Hindlimb muscle (tissue), 1 donor: Measurements from ENCODE around the gene ROBO4. TPM values are rescaled to one million over a fixed set of nuclear protein-coding genes. Genes with fewer than 3 reads are reported as not detected.

Experiments used
- DNase-seq: peaks from one replicate; pipeline ENCODE4 v3.0.0-alpha.2; 2013
- polyA plus RNA-seq: library from polyadenylated mRNA; unstranded; fragments of 120-200 nt; gene quantifications from one replicate; pipeline ENCODE4 v1.2.1, GENCODE V29; 2013; ENCODE audit not compliant: insufficient read length

ROBO4 gene
- polyA plus RNA-seq, 1 donor = 43.3 TPM

- no peak for DNase-seq
These were observed 21.3 kb upstream of the ROBO4 start, which contains the start of gene HEPN1 for GRCh38 chr11:124918950-124919349. TSS of gene HEPN1 (plus strand) at chr11:124919250.

GRCh38 chr11:124917115-124917637, 19.5 kb upstream of the ROBO4 start:
- DNase-seq = no peak

GRCh38 chr11:124916370-124916710, 18.7 kb upstream of the ROBO4 start:
- DNase-seq = no peak

GRCh38 chr11:124915541-124916369, 18.1 kb upstream of the ROBO4 start:
- DNase-seq = no peak

- DNase-seq = no peak
These were observed 5.0 kb upstream of the ROBO4 start for GRCh38 chr11:124902616-124903015.

GRCh38 chr11:124900464-124900863, 2.8 kb upstream of the ROBO4 start:
- no peak for DNase-seq

- no peak for DNase-seq
These were observed 1.9 kb upstream of the ROBO4 start for GRCh38 chr11:124899383-124900145.

- DNase-seq = peak; percentile 65
These were observed 1.0 kb upstream of the ROBO4 start for GRCh38 chr11:124898711-124899110.

GRCh38 chr11:124898263-124898680, 607 bp upstream of the ROBO4 start:
- no peak for DNase-seq

- no peak for DNase-seq
These were observed 759 bp downstream of the ROBO4 start for GRCh38 chr11:124896821-124897391.

- DNase-seq = no peak
These were observed 1.5 kb downstream of the ROBO4 start for GRCh38 chr11:124896071-124896750.

- DNase-seq = no peak
These were observed 2.1 kb downstream of the ROBO4 start for GRCh38 chr11:124895471-124895971.

- DNase-seq = no peak
These were observed 2.8 kb downstream of the ROBO4 start for GRCh38 chr11:124894606-124895430.

- DNase-seq = no peak
These were observed 3.8 kb downstream of the ROBO4 start for GRCh38 chr11:124893781-124894401.

GRCh38 chr11:124892750-124893454, 4.8 kb downstream of the ROBO4 start:
- DNase-seq = no peak

- no peak for DNase-seq
These were observed 5.5 kb downstream of the ROBO4 start for GRCh38 chr11:124892146-124892545.

GRCh38 chr11:124891373-124891861, 6.2 kb downstream of the ROBO4 start:
- no peak for DNase-seq

- no peak for DNase-seq
These were observed 6.8 kb downstream of the ROBO4 start for GRCh38 chr11:124890683-124891372.

- no peak for DNase-seq
These were observed 7.5 kb downstream of the ROBO4 start for GRCh38 chr11:124890151-124890550.
